Stimulated activated CD8-positive, alpha-beta memory T cell treated with anti-CD3 and anti-CD28 coated beads, Interleukin-2, amount 100 ng/mL, for 48 hours (primary cell): ENCODE data around the gene IFNA5.

ENCODE experiments used
- DNase-seq, 2 donors: peaks; one replicate each; pipeline ENCODE4 v3.0.0-alpha.2; 2020; ENCODE audit warnings: low read depth in 2 of 2

Gene IFNA5

DNA sequence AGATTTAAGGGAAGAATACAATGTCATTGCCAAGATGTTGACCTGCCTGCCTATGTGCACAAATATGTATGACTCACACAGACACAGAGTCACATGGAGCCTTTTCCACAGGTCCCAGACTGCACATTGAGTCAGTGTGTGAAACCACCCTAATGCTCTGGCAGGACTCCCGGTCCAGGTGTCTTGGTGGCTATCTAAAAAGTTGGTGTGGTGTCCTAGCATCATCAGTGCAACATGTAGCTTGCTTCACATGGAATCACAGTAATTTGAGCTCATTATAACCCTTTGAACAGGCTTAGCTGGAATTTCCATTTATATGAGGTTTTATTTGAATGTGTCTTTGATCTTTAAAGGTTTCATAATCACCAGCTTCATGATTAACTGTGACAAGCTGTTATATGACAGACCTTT, 10.7 kb downstream of the IFNA5 start:
- DNase-seq = no peak

DNA sequence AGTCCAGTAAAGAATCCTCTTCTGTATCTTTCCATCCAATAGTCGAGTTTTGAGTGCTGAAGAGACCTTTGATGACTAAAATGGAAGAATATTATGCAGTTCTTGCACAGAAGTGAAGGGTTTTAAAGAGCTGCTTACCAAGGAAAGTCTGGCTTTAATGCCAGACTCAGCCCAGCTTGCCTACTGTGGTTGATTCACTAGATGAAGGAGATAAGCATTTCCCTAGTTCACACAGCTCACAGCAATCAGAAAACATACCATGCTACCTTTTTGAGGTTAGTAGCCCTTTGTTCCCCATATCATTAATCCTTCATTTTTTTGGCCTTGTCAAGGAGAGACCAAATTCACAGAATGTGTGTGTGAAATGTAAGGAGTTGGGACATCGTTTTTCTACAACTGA, 15.3 kb downstream of the IFNA5 start:
- no peak for DNase-seq

DNA sequence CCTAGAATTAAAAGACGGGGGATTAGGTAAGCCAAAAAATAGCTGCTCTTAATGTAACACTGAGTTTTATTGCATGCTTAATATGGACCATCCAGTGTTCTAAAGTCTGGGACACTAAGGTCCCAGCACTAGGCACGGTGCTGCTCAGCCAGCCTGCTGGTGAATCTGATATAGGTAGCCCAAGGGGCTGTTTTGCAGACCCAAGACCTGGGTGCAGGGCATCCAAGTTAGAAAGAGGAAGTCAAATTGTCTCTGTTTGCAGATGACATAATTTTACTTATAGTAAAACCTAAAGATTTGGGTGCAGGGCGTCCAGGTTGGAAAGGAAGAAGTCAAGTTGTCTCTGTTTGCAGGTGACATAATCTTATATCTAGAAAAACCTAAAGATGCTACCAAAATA, 17.8 kb downstream of the IFNA5 start:
- DNase-seq = no peak

DNA sequence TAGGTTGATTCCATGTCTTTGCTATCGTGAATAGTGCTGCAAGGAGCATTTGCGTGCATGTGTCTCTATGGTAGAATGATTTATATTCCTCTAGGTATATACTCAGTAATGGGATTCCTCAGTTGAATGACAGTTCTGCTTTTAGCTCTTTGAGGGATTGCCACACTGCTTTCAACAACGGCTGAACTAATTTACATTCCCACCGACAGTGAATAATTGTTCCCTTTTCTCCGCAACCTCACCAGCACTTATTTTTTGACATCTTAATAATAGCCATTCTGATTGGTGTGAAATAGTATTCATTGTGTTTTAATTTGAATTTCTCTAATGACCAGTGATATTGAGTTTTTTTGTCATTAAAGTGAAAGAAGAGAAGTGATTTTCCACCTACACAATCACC, 18.5 kb downstream of the IFNA5 start:
- DNase-seq = no peak

DNA sequence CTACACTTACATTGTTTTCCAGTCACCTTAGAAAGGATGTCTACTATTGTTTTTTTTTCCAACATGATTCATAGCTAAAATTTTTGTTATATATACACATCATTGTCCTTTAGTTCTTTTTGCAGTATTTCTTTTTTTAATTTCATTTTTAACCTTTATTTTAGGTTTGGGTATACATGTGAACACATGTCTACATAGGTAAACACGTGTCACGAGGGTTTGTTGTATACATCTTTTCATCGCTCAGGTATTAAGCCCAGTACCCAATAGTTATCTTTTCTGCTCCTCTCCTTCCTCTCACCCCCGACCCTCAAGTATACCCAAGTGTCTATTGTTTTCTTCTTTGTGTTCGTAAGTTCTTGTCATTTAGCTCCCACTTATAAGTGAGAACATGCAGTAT, 19.0 kb downstream of the IFNA5 start:
- no peak for DNase-seq

DNA sequence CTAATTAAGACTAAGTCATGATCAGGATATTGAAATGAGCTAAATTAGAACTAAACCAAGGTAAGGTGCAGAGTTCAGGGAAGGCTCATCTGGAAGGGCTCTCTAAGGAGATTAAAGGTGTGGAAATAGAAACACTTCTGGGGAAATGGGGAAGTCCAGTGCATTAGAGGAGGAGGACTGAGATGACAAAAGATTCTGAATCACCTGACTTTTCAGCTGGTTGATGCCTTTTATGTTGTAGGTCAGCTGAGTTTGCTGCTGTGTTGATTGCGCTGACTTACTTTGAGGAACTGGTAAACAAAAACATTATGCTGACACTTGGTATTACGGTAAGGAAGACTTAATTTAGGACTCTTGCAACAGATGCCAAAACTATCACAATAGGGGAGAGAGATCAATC, 23.8 kb downstream of the IFNA5 start:
- DNase-seq = no peak

DNA sequence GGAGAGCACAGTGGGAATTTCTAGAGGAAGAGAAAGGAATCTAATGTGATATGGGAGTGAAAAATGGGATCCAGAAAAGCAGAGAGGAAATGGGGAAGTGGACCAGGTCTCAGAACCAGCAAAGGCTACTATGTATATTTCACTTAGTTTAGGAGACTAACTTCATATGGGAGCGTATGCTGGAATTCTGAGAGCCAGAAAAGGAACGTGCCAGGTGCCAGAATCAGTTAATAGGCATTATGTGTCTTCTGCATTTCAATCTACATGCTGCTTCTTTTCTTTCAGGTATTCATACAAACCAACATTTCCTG, 36.8 kb downstream of the IFNA5 start:
- DNase-seq = no peak

DNA sequence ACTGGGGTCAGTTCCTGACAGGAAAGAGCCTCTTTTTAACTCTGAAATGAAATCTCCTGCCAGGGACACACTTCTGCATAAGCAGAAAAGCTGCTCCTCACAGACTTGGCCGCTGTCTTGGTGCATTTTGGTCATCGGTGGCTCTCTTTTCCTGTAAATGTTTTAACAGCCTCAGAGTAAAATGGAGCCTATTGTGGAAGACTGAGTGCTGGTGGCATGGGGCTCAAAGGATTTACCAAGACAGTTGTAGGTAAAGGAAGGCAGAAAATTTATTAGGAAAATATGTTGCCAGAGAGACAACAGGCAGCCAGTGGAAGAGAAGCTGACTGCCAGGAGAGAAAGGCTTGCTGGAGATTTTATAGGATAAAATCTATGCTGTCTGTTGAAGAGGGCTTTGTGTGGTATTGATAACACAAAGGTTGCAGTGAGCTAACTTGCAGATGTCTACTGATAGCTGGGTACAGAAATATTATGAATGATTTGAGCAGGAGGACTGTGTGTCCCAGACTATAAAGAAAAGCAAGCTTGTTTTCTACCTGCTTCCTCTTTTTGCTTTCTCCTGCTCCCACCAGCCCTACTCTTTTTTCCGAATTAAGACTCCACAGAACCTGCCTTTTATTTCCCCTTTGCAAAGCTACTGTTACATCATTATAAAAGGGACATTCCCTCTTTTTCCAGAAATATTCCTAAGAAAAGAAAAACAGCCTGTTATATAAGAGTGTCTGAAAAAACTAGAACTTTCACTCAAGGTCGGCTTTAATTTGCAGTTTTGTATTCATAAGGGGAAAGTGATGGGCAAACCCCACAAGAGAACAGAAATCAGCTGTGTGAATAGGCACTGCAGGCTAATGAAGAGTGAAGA, 37.4 kb downstream of the IFNA5 start:
- DNase-seq = no peak

DNA sequence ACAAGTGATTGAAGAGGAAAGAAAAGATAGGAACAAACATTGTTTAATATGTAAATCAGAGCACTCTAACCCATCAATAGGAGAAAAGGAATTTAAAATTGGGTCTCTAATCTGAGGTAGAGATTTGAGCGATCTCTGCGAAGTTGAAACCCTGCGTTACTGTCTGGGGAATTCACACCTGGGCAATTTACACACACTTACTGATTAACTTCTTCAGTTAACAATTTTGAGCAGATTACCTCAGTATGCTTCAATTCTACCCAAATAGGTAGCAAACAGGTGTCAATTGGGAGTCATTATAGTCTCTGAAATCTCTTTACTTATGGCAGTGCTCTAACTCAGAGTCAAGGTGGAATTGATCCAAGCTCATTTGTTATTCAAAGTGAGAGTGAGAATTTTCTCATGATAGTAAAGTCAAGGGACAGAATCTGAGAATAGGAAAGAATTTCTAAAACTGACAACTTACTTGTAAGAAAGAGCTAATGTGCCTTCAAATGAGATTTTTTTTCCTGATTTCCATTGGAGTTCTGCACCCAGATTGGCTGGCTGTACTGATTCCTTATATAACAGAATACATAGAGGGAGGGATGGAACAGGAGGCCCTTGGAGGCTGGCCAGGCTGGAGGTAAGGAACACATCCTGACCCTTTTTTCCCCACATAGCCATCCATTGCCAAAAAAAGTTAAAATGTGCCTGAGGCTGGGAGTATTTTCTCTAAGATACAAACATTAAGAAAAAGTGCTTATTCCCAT, 38.2 kb downstream of the IFNA5 start:
- no peak for DNase-seq

DNA sequence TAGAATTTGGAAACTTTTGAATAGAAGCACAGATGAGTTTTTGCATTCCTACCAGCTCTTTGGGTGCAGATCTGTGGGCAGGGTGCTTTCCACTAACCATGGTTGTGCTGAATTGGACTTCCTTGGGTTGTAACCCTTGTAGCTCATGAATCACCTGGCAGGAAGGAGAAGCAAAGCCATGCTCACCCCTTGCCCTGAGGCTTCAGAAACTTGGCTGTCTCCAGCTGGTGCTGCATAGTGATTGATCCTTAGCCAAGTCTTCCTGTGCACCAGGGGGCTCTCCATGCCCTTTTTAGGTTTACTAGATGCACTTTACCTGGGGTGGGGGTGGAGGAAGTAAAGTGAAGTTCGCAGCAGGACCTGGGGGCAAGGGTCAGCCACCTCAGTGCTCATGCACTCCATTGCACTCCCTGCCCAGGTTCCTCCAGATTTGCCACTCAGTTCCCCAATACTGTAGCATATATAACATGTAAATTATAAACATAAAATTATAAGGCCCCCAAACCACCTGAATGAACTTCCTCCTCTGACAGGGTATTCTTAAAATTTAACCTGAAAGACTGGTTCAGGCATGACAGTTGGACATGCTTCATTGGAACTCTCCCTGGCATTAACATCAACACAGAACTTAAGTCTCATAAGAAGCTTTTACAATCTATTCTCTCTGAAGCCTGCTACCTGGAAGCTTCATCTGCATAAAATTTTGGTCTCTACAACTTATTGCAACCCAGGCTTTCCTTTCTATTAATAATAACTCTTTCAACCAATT, 39.5 kb downstream of the IFNA5 start:
- DNase-seq = no peak

DNA sequence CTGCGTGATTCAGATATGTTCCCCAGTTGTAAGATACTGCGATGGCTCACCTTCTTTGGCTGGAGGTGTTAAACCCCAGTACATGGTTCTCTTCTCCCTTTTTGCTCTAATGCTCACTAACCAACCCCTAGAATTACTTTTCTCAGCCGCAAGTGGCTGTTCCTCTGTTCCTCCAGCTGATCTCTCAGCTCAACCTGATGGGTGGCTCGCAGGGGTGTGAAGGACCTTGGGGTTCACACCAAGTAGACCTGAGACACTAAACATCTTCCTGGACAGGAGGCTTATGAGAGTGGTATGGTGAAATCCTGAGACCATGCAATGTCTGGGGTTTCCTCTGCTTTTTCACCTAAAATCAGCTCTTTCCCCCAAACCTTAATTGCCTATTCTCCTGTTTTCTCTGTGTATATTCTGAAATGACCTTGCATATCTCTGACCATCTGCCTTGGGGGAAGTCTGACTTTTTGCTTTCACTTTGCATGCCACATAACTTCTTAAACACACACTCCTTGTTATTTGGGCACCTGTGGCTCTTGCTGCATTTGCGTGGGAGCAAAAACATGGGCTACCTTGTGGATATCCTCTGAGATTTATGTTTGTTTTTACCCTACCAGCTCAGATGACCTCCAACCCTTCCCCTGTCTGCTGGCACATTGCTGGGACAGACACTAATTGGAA, 49.4 kb downstream of the IFNA5 start:
- no peak for DNase-seq
